B cell (primary cell): ENCODE data around the gene CAT. TPM values are rescaled to one million over a fixed set of nuclear protein-coding genes. Genes with fewer than 3 reads are reported as not detected.

Experiments used
- ATAC-seq: fragments of 200-7000 bp; cut with Tn5 transposase; one replicate; pipeline ENCODE4 v1.10.0; 2021; ENCODE audit warnings: low read depth, mild to moderate bottlenecking, moderate number of reproducible peaks, moderate library complexity
- CTCF ChIA-PET: fragments of 350-600 bp; sonication (Branson Sonifier 250); formaldehyde crosslinking; loops from one replicate; lab custom pipeline; 2021; ENCODE audit warnings: antibody characterized with exemption, inconsistent platforms; lab: Charles Lee
- POLR2A ChIA-PET: fragments of 350-600 bp; sonication (Branson Sonifier 250); formaldehyde crosslinking; loops from one replicate; lab custom pipeline; 2021; ENCODE audit warnings: antibody characterized with exemption; lab: Charles Lee
- DNase-seq: peaks from one replicate; pipeline ENCODE4 v3.0.0; 2013
- H2AFZ ChIP-seq: 2 replicates; pipeline ENCODE4 v1.6.1; 2012; ENCODE audit warnings: mild to moderate bottlenecking, low read depth, low read length; ENCODE audit not compliant: insufficient read depth, poor library complexity, severe bottlenecking
- H3K27ac ChIP-seq, 2 donors: 1 replicate in 1 of 2; 2 replicates in 1 of 2; pipeline ENCODE4 v1.5.1; 2012 to 2013; ENCODE audit warnings: low read length in 2 of 2, mild to moderate bottlenecking in 2 of 2, moderate library complexity in 1 of 2
- H3K27me3 ChIP-seq, 4 experiments: fragments of 200-600 bp in 1 of 4; sonication (generic) in 1 of 4; replicated peaks in 1 of 4; 1 replicate in 2 of 4; 2 replicates in 2 of 4; pipeline versions ENCODE4 v1.6.1 to v1.7.0; 2013 to 2016; ENCODE audit warnings: low read length in 3 of 4, mild to moderate bottlenecking in 2 of 4, mixed read lengths in 1 of 4, moderate library complexity in 1 of 4; ENCODE audit not compliant: insufficient read depth in 4 of 4, control insufficient read depth in 3 of 4; ENCODE audit errors: control extremely low read depth in 1 of 4
- H3K36me3 ChIP-seq, 2 experiments: replicated peaks in 1 of 2; 1 replicate in 1 of 2; 2 replicates in 1 of 2; pipeline versions ENCODE4 v1.6.1 to v1.7.1; 2013; ENCODE audit warnings: low read length in 1 of 2; ENCODE audit not compliant: insufficient read depth in 2 of 2, control insufficient read depth in 1 of 2; ENCODE audit errors: control extremely low read depth in 1 of 2, extremely low read depth in 1 of 2
- H3K4me1 ChIP-seq, 2 donors: fragments of 200-600 bp in 1 of 2; sonication (generic) in 1 of 2; 1 replicate in 1 of 2; 2 replicates in 1 of 2; pipeline versions ENCODE4 v1.5.1 to v1.6.1; 2013 to 2017; ENCODE audit warnings: low read length in 2 of 2; ENCODE audit not compliant: control insufficient read depth in 2 of 2, insufficient read depth in 2 of 2
- H3K4me2 ChIP-seq: replicated peaks from 2 replicates; pipeline ENCODE3; 2012; ENCODE audit warnings: mild to moderate bottlenecking, low read depth, low read length; ENCODE audit not compliant: poor library complexity, severe bottlenecking
- H3K4me3 ChIP-seq, 5 experiments: fragments of 200-600 bp in 1 of 5; sonication (generic) in 1 of 5; 1 replicate in 3 of 5; 2 replicates in 2 of 5; pipeline versions ENCODE4 v1.5.1 to v1.7.0; 2011 to 2016; ENCODE audit warnings: low read length in 4 of 5, mild to moderate bottlenecking in 4 of 5, low read depth in 2 of 5, control low read depth in 1 of 5, moderate library complexity in 1 of 5; ENCODE audit not compliant: insufficient read depth in 1 of 5; ENCODE audit errors: control extremely low read depth in 1 of 5, extremely low read depth in 1 of 5
- H3K79me2 ChIP-seq: fragments of 200-600 bp; sonication (generic); one replicate; pipeline ENCODE4 v1.6.0; 2016; ENCODE audit warnings: low read length; ENCODE audit not compliant: control insufficient read depth, insufficient read depth
- H3K9ac ChIP-seq: fragments of 200-600 bp; sonication (generic); 2 replicates; pipeline ENCODE4 v1.6.1; 2017; ENCODE audit warnings: mild to moderate bottlenecking, low read length, moderate library complexity
- H3K9me3 ChIP-seq, 3 donors: one replicate each; pipeline versions ENCODE4 v1.6.1 to v1.7.1; 2013; ENCODE audit warnings: low read length in 2 of 3; ENCODE audit not compliant: control insufficient read depth in 2 of 3, insufficient read depth in 1 of 3; ENCODE audit errors: control extremely low read depth in 1 of 3
- H4K20me1 ChIP-seq: 2 replicates; pipeline ENCODE4 v1.6.0; 2012; ENCODE audit warnings: mild to moderate bottlenecking, low read length; ENCODE audit not compliant: insufficient read depth, control insufficient read depth, poor library complexity, severe bottlenecking
- H3K27ac Mint-ChIP-seq: one replicate; pipeline ENCODE4 v1.8.0; 2021; ENCODE audit warnings: mixed read lengths
- H3K27me3 Mint-ChIP-seq: one replicate; pipeline ENCODE4 v1.8.0; 2021; ENCODE audit warnings: mixed read lengths
- H3K4me1 Mint-ChIP-seq: one replicate; pipeline ENCODE4 v1.8.0; 2021; ENCODE audit warnings: mixed read lengths
- H3K4me3 Mint-ChIP-seq: one replicate; pipeline ENCODE4 v1.8.0; 2021; ENCODE audit warnings: mixed read lengths
- H3K9me3 Mint-ChIP-seq: one replicate; pipeline ENCODE4 v1.8.0; 2022; ENCODE audit warnings: mixed read lengths; ENCODE audit not compliant: insufficient read depth
- CTCF ChIP-seq: fragments of 200-600 bp; IDR thresholded peaks from one replicate; pipeline ENCODE4 v1.8.0; 2022; ENCODE audit warnings: antibody characterized with exemption, mild to moderate bottlenecking
- EZH2 ChIP-seq: IDR thresholded peaks from 2 replicates; pipeline ENCODE4 v1.6.1; 2012; ENCODE audit warnings: borderline replicate concordance, low read depth, mild to moderate bottlenecking, moderate library complexity, low read length; ENCODE audit not compliant: insufficient read depth, poor library complexity, severe bottlenecking
- WGBS: methylation state at CpG from one replicate; pipeline ENCODE4 v1.1.5; 2013; ENCODE audit warnings: missing lambda C conversion rate; ENCODE audit not compliant: insufficient coverage; 5-methylcytosine and 5-hydroxymethylcytosine counted together
- intact Hi-C: fragments of 100-400 bp; cut with micrococcal nuclease; formaldehyde crosslinking; loops from one replicate; pipeline ENCODE4 v1.10.0; 2022
- polyA plus RNA-seq: library from polyadenylated mRNA; depleted of rRNA; stranded (reverse); fragments of >200 nt; gene quantifications from 2 replicates; pipeline ENCODE4 v1.2.3, GENCODE V29; 2012
- total RNA-seq, 2 donors: library from RNA; stranded (reverse); fragments of 120-200 nt in 1 of 2; gene quantifications; 1 replicate in 1 of 2; 2 replicates in 1 of 2; pipeline versions ENCODE4 v1.2.3 to v1.2.4, GENCODE V29; 2013 to 2022

Gene CAT
- total and polyA plus RNA-seq, 2 donors (not counting 1 experiment from before 2014, with no cell fraction given) = 83.2 to 91.7 TPM

GRCh38 chr11:34501500-34501899 is 62.8 kb downstream of the CAT start:
- H3K4me3 Mint-ChIP-seq = no peak overlapping the region
- no peaks in the 10 kb centered on the region for H3K4me1 Mint-ChIP-seq
- ChIA-PET POLR2A (no interaction called here), CTCF (interaction anchor here (1.0 to 1.7 kb wide), 2 partner anchors 9 to 504 kb away, joined by 3 to 4 read pairs; no protein-coding TSS in a partner anchor)
- Histone ChIP-seq H3K79me2 (no peaks in the 10 kb centered on the region), H3K9me3 (no peaks in the 10 kb centered on the region), H3K27ac (no peak overlapping the region), H3K4me1 (no peaks in the 10 kb centered on the region), H3K27me3 (no peaks in the 10 kb centered on the region), H2AFZ (no peak overlapping the region), H3K36me3 (no peaks in the 10 kb centered on the region), H4K20me1 (no peaks in the 10 kb centered on the region), H3K4me3 (no peak overlapping the region), H3K9ac (no peak overlapping the region), H3K4me2 (no peak overlapping the region)
- TF ChIP-seq EZH2 (no peak), CTCF (no peak)
- intact Hi-C loops = no loop called here
- DNase-seq (no peak), ATAC-seq (no peak)
- no peak overlapping the region for H3K27ac Mint-ChIP-seq
- no peaks in the 10 kb centered on the region for H3K9me3 Mint-ChIP-seq
- 11% methylated on average over 1 of the region's 4 CpGs for WGBS
- H3K27me3 Mint-ChIP-seq = peaks cover 4% of the 10 kb centered on the region

DNA sequence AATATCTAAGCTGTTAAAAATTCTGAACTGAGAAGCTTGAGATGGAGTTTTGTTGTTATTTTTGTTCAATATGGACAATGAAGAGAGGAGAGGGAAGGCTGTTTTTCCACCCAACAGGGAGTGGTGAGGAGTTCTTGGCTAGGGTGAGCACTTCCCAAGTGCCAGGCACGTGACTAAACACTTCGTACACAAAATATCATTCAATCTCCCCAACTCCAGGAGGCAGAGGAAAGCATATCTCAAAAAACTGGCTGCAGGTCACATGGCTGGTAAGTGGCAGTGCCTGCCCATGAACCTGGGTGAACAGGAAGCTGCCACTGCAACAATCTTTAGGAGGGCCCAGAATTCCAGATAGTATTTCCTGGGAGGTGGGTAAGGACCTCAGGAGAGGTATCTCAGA is 63.2 kb downstream of the CAT start:
- 30% methylated on average over 2 of the region's 2 CpGs for WGBS

More for the DNA sequence above, 63.2 kb downstream of the CAT start:
- DNase-seq = no peak
- Mint-ChIP-seq H3K4me3 (no peak overlapping the region), H3K4me1 (no peaks in the 10 kb centered on the region), H3K27me3 (peaks cover 4% of the 10 kb centered on the region), H3K9me3 (no peaks in the 10 kb centered on the region), H3K27ac (no peak overlapping the region)
- Histone ChIP-seq H2AFZ (no peak overlapping the region), H3K27ac (no peak overlapping the region), H3K4me3 (no peak overlapping the region), H3K27me3 (no peaks in the 10 kb centered on the region), H3K9ac (no peak overlapping the region), H3K4me1 (no peaks in the 10 kb centered on the region), H3K9me3 (no peaks in the 10 kb centered on the region), H4K20me1 (no peaks in the 10 kb centered on the region), H3K79me2 (no peaks in the 10 kb centered on the region), H3K36me3 (no peaks in the 10 kb centered on the region), H3K4me2 (no peak overlapping the region)
- ChIA-PET POLR2A (no interaction called here), CTCF (interaction anchor here (1.0 to 1.9 kb wide), 3 partner anchors 9 to 16 kb away, joined by 3 to 7 read pairs (median 4); partner anchors contain the start of gene ELF5)
- no peak for ATAC-seq
- TF ChIP-seq EZH2 (no peak), CTCF (no peak)
- intact Hi-C loops = no loop called here
